DND-41 (cell line): ENCODE data around the gene FARP2.

ENCODE experiments used
- EZH2 ChIP-seq: IDR thresholded peaks from 3 replicates; pipeline ENCODE4 v1.6.1; 2012; ENCODE audit warnings: borderline replicate concordance, low read depth, mild to moderate bottlenecking, moderate library complexity, low read length, inconsistent platforms; ENCODE audit not compliant: severe bottlenecking
- TF ChIP-seq, protein P1 (sequence below): IDR thresholded peaks from 2 replicates; pipeline ENCODE4 v1.5.1; 2012; ENCODE audit warnings: borderline replicate concordance, low read length, moderate library complexity, mild to moderate bottlenecking; ENCODE audit not compliant: poor library complexity, severe bottlenecking; ENCODE audit errors: extremely low read depth

DNA sequence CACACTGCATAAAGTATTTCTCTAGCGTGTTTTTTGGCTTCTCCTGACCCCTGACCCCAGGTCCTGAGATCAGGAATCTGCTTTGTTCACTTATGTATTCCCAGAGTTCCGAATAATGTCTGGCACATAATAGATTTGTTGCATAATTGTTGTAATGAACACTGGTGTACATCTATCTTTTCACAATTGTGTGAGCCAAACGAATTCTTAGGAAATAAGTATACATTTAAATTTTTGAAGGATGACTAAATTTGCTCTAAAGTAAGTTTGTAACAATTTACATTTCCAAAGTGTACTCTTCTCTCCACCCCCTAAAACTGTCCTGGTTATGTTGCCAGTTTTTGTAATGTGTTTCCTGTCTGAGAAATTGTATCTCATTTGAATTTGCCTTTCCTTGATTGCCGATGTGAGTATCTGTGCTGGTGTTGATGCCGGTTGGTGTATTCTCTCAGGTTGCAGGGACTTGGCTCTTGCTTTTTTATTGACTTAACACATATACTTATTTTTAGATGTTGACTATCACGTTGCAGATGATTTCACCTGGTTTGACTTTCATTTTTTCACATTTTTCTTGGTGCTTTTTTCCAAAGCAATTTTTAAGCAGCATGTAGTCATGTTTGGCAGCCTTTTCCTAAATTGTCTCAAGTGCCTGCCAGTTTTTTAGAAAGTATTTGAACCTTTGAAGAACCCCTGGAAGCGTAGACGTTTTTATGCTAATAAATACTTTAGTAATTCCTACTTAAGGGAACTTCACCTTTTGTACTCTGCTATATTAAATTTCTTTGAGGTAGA, 16.1 kb upstream of the FARP2 start:
- TF ChIP-seq, protein P1, sequence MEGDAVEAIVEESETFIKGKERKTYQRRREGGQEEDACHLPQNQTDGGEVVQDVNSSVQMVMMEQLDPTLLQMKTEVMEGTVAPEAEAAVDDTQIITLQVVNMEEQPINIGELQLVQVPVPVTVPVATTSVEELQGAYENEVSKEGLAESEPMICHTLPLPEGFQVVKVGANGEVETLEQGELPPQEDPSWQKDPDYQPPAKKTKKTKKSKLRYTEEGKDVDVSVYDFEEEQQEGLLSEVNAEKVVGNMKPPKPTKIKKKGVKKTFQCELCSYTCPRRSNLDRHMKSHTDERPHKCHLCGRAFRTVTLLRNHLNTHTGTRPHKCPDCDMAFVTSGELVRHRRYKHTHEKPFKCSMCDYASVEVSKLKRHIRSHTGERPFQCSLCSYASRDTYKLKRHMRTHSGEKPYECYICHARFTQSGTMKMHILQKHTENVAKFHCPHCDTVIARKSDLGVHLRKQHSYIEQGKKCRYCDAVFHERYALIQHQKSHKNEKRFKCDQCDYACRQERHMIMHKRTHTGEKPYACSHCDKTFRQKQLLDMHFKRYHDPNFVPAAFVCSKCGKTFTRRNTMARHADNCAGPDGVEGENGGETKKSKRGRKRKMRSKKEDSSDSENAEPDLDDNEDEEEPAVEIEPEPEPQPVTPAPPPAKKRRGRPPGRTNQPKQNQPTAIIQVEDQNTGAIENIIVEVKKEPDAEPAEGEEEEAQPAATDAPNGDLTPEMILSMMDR: no peak
- TF ChIP-seq EZH2: no peak
